Body of pancreas (tissue), 4 donors: ENCODE measurements around the gene CDC42EP3. TPM values are rescaled to one million over a fixed set of nuclear protein-coding genes. Genes with fewer than 3 reads are reported as not detected.

Experiments used
- ATAC-seq: fragments of 150-250 bp; one replicate; pipeline ENCODE4 v1.9.1; 2016
- DNase-seq, 4 donors: peaks; one replicate each; pipeline ENCODE4 v3.0.0-alpha.2; 2019
- H3K27ac ChIP-seq, 4 donors: fragments of 200-600 bp; sonication (generic); 1 replicate in 3 of 4; 2 replicates in 1 of 4; pipeline versions ENCODE4 v1.5.1 to v1.6.1; 2016 to 2019; ENCODE audit warnings: mild to moderate bottlenecking in 1 of 4, mixed read lengths in 1 of 4, moderate library complexity in 1 of 4
- H3K27me3 ChIP-seq, 2 donors: fragments of 200-600 bp; sonication (generic); one replicate each; pipeline ENCODE4 v1.6.0; 2016; ENCODE audit warnings: mild to moderate bottlenecking in 1 of 2
- H3K36me3 ChIP-seq, 2 donors: fragments of 200-600 bp; sonication (generic); replicated peaks in 1 of 2; 2 replicates each; pipeline ENCODE4 v1.5.1; 2016; ENCODE audit warnings: low read depth in 2 of 2; ENCODE audit not compliant: insufficient read depth in 1 of 2
- H3K4me1 ChIP-seq: fragments of 200-600 bp; sonication (generic); one replicate; pipeline ENCODE4 v1.6.0; 2016
- H3K4me3 ChIP-seq, 2 donors: fragments of 200-600 bp; sonication (generic); 1 replicate in 1 of 2; 2 replicates in 1 of 2; pipeline ENCODE4 v1.5.1; 2016 to 2019
- H3K9me3 ChIP-seq, 3 donors: fragments of 200-600 bp; sonication (generic); 1 replicate in 2 of 3; 2 replicates in 1 of 3; pipeline ENCODE4 v1.5.1; 2016
- CTCF ChIP-seq, 7 experiments: fragments of 450-650 bp in 4 of 7; fragments of 200-600 bp in 3 of 7; sonication (generic) in 3 of 7; IDR thresholded peaks; one replicate each; pipeline ENCODE4 v1.5.1; 2016 to 2019; ENCODE audit warnings: antibody characterized with exemption in 7 of 7
- POLR2A ChIP-seq, 3 donors: fragments of 450-650 bp; IDR thresholded peaks; one replicate each; pipeline ENCODE4 v1.6.1; 2016; ENCODE audit warnings: antibody characterized with exemption in 3 of 3, mild to moderate bottlenecking in 2 of 3
- WGBS, 2 donors: methylation state at CpG; one replicate each; pipeline ENCODE4 v1.1.5; 2017; 5-methylcytosine and 5-hydroxymethylcytosine counted together
- intact Hi-C: fragments of 100-400 bp; cut with DNase I; formaldehyde crosslinking; loops from one replicate; pipeline ENCODE4 v1.15.1; 2023
- total RNA-seq, 2 donors: library from RNA; depleted of rRNA; stranded (reverse); fragments of >200 nt; gene quantifications; one replicate each; pipeline ENCODE4 v1.1.0, GENCODE V29; 2016

The CDC42EP3 gene
- total RNA-seq, 2 donors from 2014 or later, result 5.3 to 7.8 TPM

GRCh38 chr2:37663390-37663789, 8.1 kb downstream of the CDC42EP3 start:
- H3K9me3 ChIP-seq, result no peaks in the 10 kb centered on the region
- intact Hi-C loops, result no loop called here
- WGBS, 2 donors, result 92 to 94% methylated on average over 7 of the region's 7 CpGs
- ATAC-seq, result no peak
- no peak overlapping the region for H3K27ac ChIP-seq
- H3K4me1 ChIP-seq, result peaks cover 27% of the 10 kb centered on the region
- DNase-seq, result no peak
- H3K27me3 ChIP-seq, result no peaks in the 10 kb centered on the region
- TF ChIP-seq POLR2A (IDR thresholded peaks at IDR 0.05), result no peak
- no peak for TF ChIP-seq CTCF (IDR thresholded peaks at IDR 0.05)
- no peaks in the 10 kb centered on the region for H3K36me3 ChIP-seq
- H3K4me3 ChIP-seq, result no peak overlapping the region

- TF ChIP-seq CTCF (IDR thresholded peaks at IDR 0.05) (no peak), POLR2A (IDR thresholded peaks at IDR 0.05) (no peak)
- no peaks in the 10 kb centered on the region for H3K36me3 ChIP-seq
- H3K4me3 ChIP-seq, result no peak overlapping the region
- no peaks in the 10 kb centered on the region for H3K27me3 ChIP-seq
- peaks cover 23% of the 10 kb centered on the region for H3K4me1 ChIP-seq
- H3K27ac ChIP-seq, result no peak overlapping the region
- intact Hi-C loops, result no loop called here
- ATAC-seq, result peak; percentile 50
- WGBS, 2 donors, result 47 to 57% methylated on average over 5 of the region's 5 CpGs
- H3K9me3 ChIP-seq, result no peaks in the 10 kb centered on the region
- DNase-seq, result no peak
Observed at GRCh38 chr2:37659723-37660122, 11.7 kb downstream of the CDC42EP3 start.

GRCh38 chr2:37658682-37659081, 12.8 kb downstream of the CDC42EP3 start:
- Histone ChIP-seq H3K4me3 (no peak overlapping the region), H3K4me1 (peaks cover 27% of the 10 kb centered on the region), H3K27me3 (no peaks in the 10 kb centered on the region), H3K36me3 (no peaks in the 10 kb centered on the region), H3K9me3 (no peaks in the 10 kb centered on the region), H3K27ac (no peak overlapping the region)
- WGBS, 2 donors, result 81 to 85% methylated on average over 3 of the region's 3 CpGs
- intact Hi-C loops, result no loop called here
- TF ChIP-seq CTCF (IDR thresholded peaks at IDR 0.05) (no peak), POLR2A (IDR thresholded peaks at IDR 0.05) (no peak)
- DNase-seq (no peak), ATAC-seq (no peak)

GRCh38 chr2:37657471-37657870, 14.0 kb downstream of the CDC42EP3 start:
- TF ChIP-seq POLR2A (IDR thresholded peaks at IDR 0.05) (no peak), CTCF (IDR thresholded peaks at IDR 0.05) (no peak)
- Histone ChIP-seq H3K4me3 (no peak overlapping the region), H3K36me3 (no peaks in the 10 kb centered on the region), H3K9me3 (no peaks in the 10 kb centered on the region), H3K27ac (no peak overlapping the region), H3K4me1 (peaks cover 36% of the 10 kb centered on the region), H3K27me3 (no peaks in the 10 kb centered on the region)
- ATAC-seq (no peak), DNase-seq (no peak)
- intact Hi-C loops, result no loop called here
- 90 to 97% methylated on average over 4 of the region's 4 CpGs for WGBS, 2 donors
